Mesenchymal stem cell (in vitro differentiated cells and primary cell): ENCODE data around the gene EIF2D.

Experiments
- DNase-seq: peaks from one replicate; pipeline ENCODE4 v3.0.0-alpha.2; 2013
- H2AFZ ChIP-seq: one replicate; pipeline ENCODE4 v1.6.1; 2013; ENCODE audit warnings: low read depth, mild to moderate bottlenecking, control low read depth, inconsistent platforms, low read length, moderate library complexity
- H2AK5ac ChIP-seq: 2 replicates; pipeline ENCODE4 v1.6.1; 2013; ENCODE audit warnings: low read length, moderate library complexity, mild to moderate bottlenecking, inconsistent platforms; ENCODE audit not compliant: severe bottlenecking
- H2BK120ac ChIP-seq: one replicate; pipeline ENCODE4 v1.6.1; 2013; ENCODE audit warnings: low read depth, mild to moderate bottlenecking, inconsistent platforms, low read length, moderate library complexity
- H2BK12ac ChIP-seq, 2 experiments: one replicate each; pipeline ENCODE4 v1.6.1; 2013; ENCODE audit warnings: inconsistent platforms in 2 of 2, low read length in 2 of 2, mild to moderate bottlenecking in 2 of 2, moderate library complexity in 2 of 2, control low read depth in 1 of 2
- H2BK15ac ChIP-seq: one replicate; pipeline ENCODE4 v1.6.1; 2013; ENCODE audit warnings: mild to moderate bottlenecking, low read depth, inconsistent platforms; ENCODE audit not compliant: poor library complexity, severe bottlenecking
- H2BK5ac ChIP-seq: 2 replicates; pipeline ENCODE4 v1.6.1; 2013; ENCODE audit warnings: low read depth, mild to moderate bottlenecking, low read length, control low read depth, inconsistent platforms; ENCODE audit not compliant: poor library complexity, severe bottlenecking
- H3K14ac ChIP-seq, 2 experiments: one replicate each; pipeline ENCODE4 v1.6.1; 2013; ENCODE audit warnings: inconsistent platforms in 2 of 2, low read length in 2 of 2, control low read depth in 1 of 2, mild to moderate bottlenecking in 1 of 2, moderate library complexity in 1 of 2
- H3K18ac ChIP-seq, 2 experiments: one replicate each; pipeline ENCODE4 v1.6.1; 2013; ENCODE audit warnings: inconsistent platforms in 2 of 2, low read length in 2 of 2, control low read depth in 1 of 2, low read depth in 1 of 2, mild to moderate bottlenecking in 1 of 2
- H3K23ac ChIP-seq, 2 experiments: one replicate each; pipeline ENCODE4 v1.6.1; 2013; ENCODE audit warnings: inconsistent platforms in 2 of 2, low read length in 2 of 2, mild to moderate bottlenecking in 2 of 2, moderate library complexity in 2 of 2, control low read depth in 1 of 2
- H3K27ac ChIP-seq: 2 replicates; pipeline ENCODE4 v1.5.1; 2013; ENCODE audit warnings: mild to moderate bottlenecking, moderate library complexity, low read length, control low read depth, inconsistent platforms; ENCODE audit not compliant: poor library complexity, severe bottlenecking
- H3K27me3 ChIP-seq, 2 experiments: 2 replicates each; pipeline versions ENCODE4 v1.6.1 to v1.7.0; 2013; ENCODE audit warnings: low read length in 2 of 2, mild to moderate bottlenecking in 2 of 2, moderate library complexity in 2 of 2, control low read depth in 1 of 2, inconsistent platforms in 1 of 2; ENCODE audit not compliant: control insufficient read depth in 1 of 2, insufficient read depth in 1 of 2
- H3K36me3 ChIP-seq, 2 experiments: 2 replicates each; pipeline versions ENCODE4 v1.6.1 to v1.7.0; 2013; ENCODE audit warnings: low read length in 2 of 2, control low read depth in 1 of 2, inconsistent platforms in 1 of 2, low read depth in 1 of 2, mild to moderate bottlenecking in 1 of 2; ENCODE audit not compliant: insufficient read depth in 2 of 2, control insufficient read depth in 1 of 2
- H3K4ac ChIP-seq, 2 experiments: one replicate each; pipeline ENCODE4 v1.6.1; 2013; ENCODE audit warnings: inconsistent platforms in 2 of 2, low read length in 2 of 2, mild to moderate bottlenecking in 2 of 2, moderate library complexity in 2 of 2, control low read depth in 1 of 2, low read depth in 1 of 2
- H3K4me1 ChIP-seq: 2 replicates; pipeline ENCODE4 v1.6.1; 2013; ENCODE audit warnings: low read depth, low read length, control low read depth; ENCODE audit not compliant: control insufficient read depth, insufficient read depth
- H3K4me2 ChIP-seq: 2 replicates; pipeline ENCODE4 v1.6.1; 2013; ENCODE audit warnings: low read length, mild to moderate bottlenecking, inconsistent platforms; ENCODE audit not compliant: poor library complexity, severe bottlenecking
- H3K4me3 ChIP-seq, 2 experiments: 2 replicates each; pipeline versions ENCODE4 v1.5.1 to v1.7.0; 2013; ENCODE audit warnings: low read length in 2 of 2, mild to moderate bottlenecking in 2 of 2, control low read depth in 1 of 2, low read depth in 1 of 2; ENCODE audit not compliant: insufficient read depth in 1 of 2
- H3K79me1 ChIP-seq: replicated peaks from 2 replicates; pipeline ENCODE4 v1.6.1; 2013; ENCODE audit warnings: mild to moderate bottlenecking, control low read depth, low read length, inconsistent platforms; ENCODE audit not compliant: poor library complexity, severe bottlenecking
- H3K9ac ChIP-seq: 2 replicates; pipeline ENCODE4 v1.7.0; 2013; ENCODE audit warnings: mild to moderate bottlenecking, low read length, moderate library complexity
- H3K9me3 ChIP-seq: 2 replicates; pipeline ENCODE4 v1.7.0; 2013; ENCODE audit warnings: mild to moderate bottlenecking, low read length; ENCODE audit not compliant: control insufficient read depth
- H4K8ac ChIP-seq: one replicate; pipeline ENCODE4 v1.6.1; 2013; ENCODE audit warnings: inconsistent platforms, mild to moderate bottlenecking, low read length, moderate library complexity
- H4K91ac ChIP-seq: one replicate; pipeline ENCODE4 v1.6.1; 2013; ENCODE audit warnings: mild to moderate bottlenecking, low read length, inconsistent platforms
- WGBS: methylation state at CpG from one replicate; pipeline ENCODE4 v1.1.7; 2013; ENCODE audit warnings: mixed read lengths; 5-methylcytosine and 5-hydroxymethylcytosine counted together

The EIF2D gene

GRCh38 chr1:206635978-206636345, 23.7 kb upstream of the EIF2D start:
- Histone ChIP-seq H4K8ac (no peak overlapping the region), H3K9me3 (no peaks in the 10 kb centered on the region), H2BK120ac (peak overlapping the region; percentile 43), H4K91ac (no peak overlapping the region), H2AFZ (peak overlapping the region; percentile 99), H2BK5ac (no peak overlapping the region), H2BK12ac (no peak overlapping the region), H2AK5ac (no peak overlapping the region), H2BK15ac (peak overlapping the region; percentile 80), H3K4me1 (peaks cover 6% of the 10 kb centered on the region), H3K9ac (peak overlapping the region; percentile 98), H3K18ac (peak overlapping the region in 1 of 2 experiments; percentile 96), H3K4me2 (peak overlapping the region; percentile 98), H3K36me3 (peaks cover 3 to 20% of the 10 kb centered on the region in 2 experiments), H3K4ac (peak overlapping the region in 1 of 2 experiments; percentile 93), H3K14ac (no peak overlapping the region), H3K4me3 (peak overlapping the region; percentile 95 to 99), H3K27me3 (no peaks in the 10 kb centered on the region), H3K23ac (peak overlapping the region in 1 of 2 experiments; percentile 96), H3K27ac (no peak overlapping the region), H3K79me1 (peaks cover 9% of the 10 kb centered on the region)
- no peak for DNase-seq
- 2% methylated on average over 8 of the region's 14 CpGs for WGBS

- Histone ChIP-seq H3K79me1 (peaks cover 9% of the 10 kb centered on the region), H3K23ac (peak within 1 kb of the TSS in 1 of 2 experiments; percentile 96), H2BK15ac (peak within 1 kb of the TSS; percentile 80), H2BK5ac (no peak within 1 kb of the TSS), H3K9me3 (no peaks in the 10 kb centered on the region), H3K4ac (peak within 1 kb of the TSS in 1 of 2 experiments; percentile 93), H4K8ac (peak within 1 kb of the TSS; percentile 60), H3K4me3 (peak within 1 kb of the TSS; percentile 95 to 99), H3K18ac (peak within 1 kb of the TSS; percentile 92 to 96), H2BK120ac (peak within 1 kb of the TSS; percentile 43), H3K36me3 (peaks cover 3 to 16% of the 10 kb centered on the region in 2 experiments), H2AK5ac (no peak within 1 kb of the TSS), H3K14ac (peak within 1 kb of the TSS in 1 of 2 experiments; percentile 94), H3K27me3 (no peaks in the 10 kb centered on the region), H3K4me1 (peaks cover 6% of the 10 kb centered on the region), H3K9ac (peak within 1 kb of the TSS; percentile 98), H2BK12ac (peak within 1 kb of the TSS; percentile 89), H2AFZ (peak within 1 kb of the TSS; percentile 99), H4K91ac (peak within 1 kb of the TSS; percentile 66), H3K27ac (peak within 1 kb of the TSS; percentile 15), H3K4me2 (peak within 1 kb of the TSS; percentile 98)
- DNase-seq: peak; percentile 95
- under 1% methylated on average over 63 of the region's 84 CpGs for WGBS
Observed at GRCh38 chr1:206635080-206635977, 23.1 kb upstream of the EIF2D start, which contains the start of gene DYRK3. Gene DYRK3 (plus strand): TSS chr1:206635536. CDS start chr1:206635704, 168 bp downstream.

- peaks cover 3 to 9% of the 10 kb centered on the region in 2 experiments for H3K36me3 ChIP-seq
- 18% methylated on average over 20 of the region's 26 CpGs for WGBS
- peak overlapping the region in 1 of 2 experiments; percentile 64 for H3K4ac ChIP-seq
Observed at GRCh38 chr1:206634365-206635079, 22.3 kb upstream of the EIF2D start.

More at GRCh38 chr1:206634365-206635079, 22.3 kb upstream of the EIF2D start:
- H2AFZ ChIP-seq: no peak overlapping the region
- no peak overlapping the region for H3K23ac ChIP-seq
- no peak overlapping the region for H4K8ac ChIP-seq
- no peak overlapping the region for H3K18ac ChIP-seq
- no peak overlapping the region for H2BK120ac ChIP-seq
- H3K9ac ChIP-seq: peak overlapping the region; percentile 98
- H2AK5ac ChIP-seq: no peak overlapping the region
- no peak overlapping the region for H4K91ac ChIP-seq
- H2BK5ac ChIP-seq: no peak overlapping the region
- peak overlapping the region in 1 of 2 experiments; percentile 95 for H3K4me3 ChIP-seq
- peak; percentile 95 for DNase-seq
- peaks cover 9% of the 10 kb centered on the region for H3K79me1 ChIP-seq
- no peak overlapping the region for H2BK15ac ChIP-seq
- H3K4me1 ChIP-seq: peaks cover 6% of the 10 kb centered on the region
- H3K4me2 ChIP-seq: peak overlapping the region; percentile 98
- H3K27me3 ChIP-seq: peaks cover 0 to 4% of the 10 kb centered on the region in 2 experiments
- peak overlapping the region; percentile 15 for H3K27ac ChIP-seq
- H2BK12ac ChIP-seq: peak overlapping the region in 1 of 2 experiments; percentile 79
- no peaks in the 10 kb centered on the region for H3K9me3 ChIP-seq
- no peak overlapping the region for H3K14ac ChIP-seq
